SK-N-SH (cell line): ENCODE data around the gene SLC6A11. TPM values are rescaled to one million over a fixed set of nuclear protein-coding genes. Genes with fewer than 3 reads are reported as not detected.

Experiments used
- CTCF ChIA-PET: fragments of 300-600, 350-600 bp; formaldehyde crosslinking; extraction: SDS; loops from one replicate; lab custom pipeline; 2021; lab: Yijun Ruan, JAX
- POLR2A ChIA-PET: fragments of 350-600 bp; sonication (Branson Sonifier 250); formaldehyde crosslinking; extraction: SDS; loops from one replicate; lab custom pipeline; 2020; ENCODE audit warnings: antibody characterized with exemption, inconsistent platforms; lab: Yijun Ruan, JAX
- DNase-seq: peaks from one replicate; pipeline ENCODE4 v3.0.0; 2012
- H2AFZ ChIP-seq: fragments of 200-600 bp; sonication (generic); 2 replicates; pipeline ENCODE4 v1.8.1; 2016; ENCODE audit warnings: antibody characterized with exemption, mild to moderate bottlenecking, low read depth
- H3F3A ChIP-seq: fragments of 200-600 bp; sonication (generic); replicated peaks from 2 replicates; pipeline ENCODE3; 2016; ENCODE audit warnings: antibody characterized with exemption, mild to moderate bottlenecking; ENCODE audit not compliant: insufficient read depth
- H3K27ac ChIP-seq, 2 experiments: fragments of 200-500 bp in 1 of 2; fragments of 200-600 bp in 1 of 2; sonication (Bioruptor generic) in 1 of 2; sonication (generic), shearing (Covaris generic) in 1 of 2; 2 replicates each; pipeline versions ENCODE4 v1.5.1 to v1.6.1; 2014 to 2016; ENCODE audit warnings: low read depth in 2 of 2, inconsistent platforms in 1 of 2, low read length in 1 of 2, mild to moderate bottlenecking in 1 of 2, mixed read lengths in 1 of 2
- H3K27me3 ChIP-seq: fragments of 200-600 bp; sonication (generic), shearing (Covaris generic); 2 replicates; pipeline ENCODE4 v1.6.1; 2016; ENCODE audit warnings: mixed run types; ENCODE audit not compliant: insufficient read depth
- H3K36me3 ChIP-seq, 2 experiments: fragments of 200-500 bp in 1 of 2; fragments of 200-600 bp in 1 of 2; sonication (Bioruptor generic) in 1 of 2; sonication (generic) in 1 of 2; replicated peaks in 1 of 2; 2 replicates each; pipeline versions ENCODE3 to v1.5.1; 2014 to 2016; ENCODE audit warnings: low read length in 1 of 2, mild to moderate bottlenecking in 1 of 2; ENCODE audit not compliant: insufficient read depth in 2 of 2, control insufficient read depth in 1 of 2
- H3K4me1 ChIP-seq, 2 experiments: fragments of 200-500 bp in 1 of 2; fragments of 200-600 bp in 1 of 2; sonication (Bioruptor generic) in 1 of 2; sonication (generic), shearing (Covaris generic) in 1 of 2; 2 replicates each; pipeline versions ENCODE4 v1.5.1 to v1.6.1; 2014 to 2016; ENCODE audit warnings: low read depth in 1 of 2, low read length in 1 of 2, mixed run types in 1 of 2; ENCODE audit not compliant: insufficient read depth in 2 of 2, control insufficient read depth in 1 of 2
- H3K4me2 ChIP-seq: fragments of 200-600 bp; sonication (generic), shearing (Covaris generic); 2 replicates; pipeline ENCODE4 v1.6.1; 2017; ENCODE audit warnings: mixed run types
- H3K4me3 ChIP-seq, 2 experiments: fragments of 200-500 bp in 1 of 2; fragments of 200-600 bp in 1 of 2; sonication (Bioruptor generic) in 1 of 2; sonication (generic), shearing (Covaris generic) in 1 of 2; 2 replicates each; pipeline versions ENCODE4 v1.5.1 to v1.8.1; 2014 to 2016; ENCODE audit warnings: low read depth in 2 of 2, inconsistent platforms in 1 of 2, low read length in 1 of 2, mild to moderate bottlenecking in 1 of 2, mixed read lengths in 1 of 2, moderate library complexity in 1 of 2
- H3K79me2 ChIP-seq: fragments of 200-600 bp; sonication (generic); 2 replicates; pipeline ENCODE4 v1.8.1; 2017; ENCODE audit warnings: mild to moderate bottlenecking; ENCODE audit not compliant: insufficient read depth
- H3K9ac ChIP-seq: fragments of 200-600 bp; sonication (generic); 2 replicates; pipeline ENCODE4 v1.6.1; 2017; ENCODE audit warnings: mixed run types
- H3K9me2 ChIP-seq: fragments of 200-600 bp; sonication (generic); 2 replicates; pipeline ENCODE4 v1.6.1; 2017; ENCODE audit warnings: mixed run types
- H3K9me3 ChIP-seq: fragments of 200-600 bp; sonication (generic); 2 replicates; pipeline ENCODE4 v1.6.1; 2017; ENCODE audit warnings: mixed run types, mild to moderate bottlenecking, moderate library complexity
- H4K20me1 ChIP-seq: fragments of 200-600 bp; sonication (generic); 2 replicates; pipeline ENCODE4 v1.6.1; 2017; ENCODE audit warnings: mild to moderate bottlenecking, mixed run types; ENCODE audit not compliant: insufficient read depth
- EP300 ChIP-seq, 2 experiments: IDR thresholded peaks; 2 replicates each; pipeline versions ENCODE4 v1.4.0 to v1.6.1; 2012; ENCODE audit warnings: borderline replicate concordance in 1 of 2, low read depth in 1 of 2, low read length in 1 of 2
- EZH2phosphoT487 ChIP-seq: fragments of 200-600 bp; sonication (generic); IDR thresholded peaks from 2 replicates; pipeline ENCODE4 v1.6.1; 2017; ENCODE audit warnings: low read depth, mixed run types, mild to moderate bottlenecking, antibody characterized with exemption, moderate library complexity, borderline replicate concordance
- RAD21 ChIP-seq: IDR thresholded peaks from 2 replicates; pipeline ENCODE4 v1.6.1; 2012; ENCODE audit warnings: mild to moderate bottlenecking, low read length
- TAF1 ChIP-seq: IDR thresholded peaks from 2 replicates; pipeline ENCODE4 v1.6.1; 2012; ENCODE audit warnings: low read depth, mild to moderate bottlenecking, low read length, moderate library complexity, borderline replicate concordance
- TCF12 ChIP-seq: IDR thresholded peaks from 2 replicates; pipeline ENCODE4 v1.4.0; 2012
- WGBS: methylation state at CpG from one replicate; pipeline ENCODE4 v1.1.6; 2017; ENCODE audit warnings: low lambda C conversion rate; 5-methylcytosine and 5-hydroxymethylcytosine counted together
- polyA plus RNA-seq, 3 experiments: library from polyadenylated mRNA; depleted of rRNA; stranded (reverse); fragments of >200 nt; gene quantifications; 2 replicates each; pipeline ENCODE4 v1.2.3, GENCODE V29; 2012
- TF ChIP-seq, protein P1 (sequence below): IDR thresholded peaks from 2 replicates; pipeline ENCODE4 v1.4.0; 2012; ENCODE audit warnings: low read depth, borderline replicate concordance
- TF ChIP-seq, protein P2 (sequence below): IDR thresholded peaks from 2 replicates; pipeline ENCODE4; 2012
- TF ChIP-seq, protein P3 (sequence below): fragments of 150-350 bp; IDR thresholded peaks from 2 replicates; pipeline ENCODE4 v1.6.1; 2016; ENCODE audit warnings: mild to moderate bottlenecking, low read depth, low read length

Gene SLC6A11
- polyA plus RNA-seq, 1 of the 3 experiments (the other 2 are of a cell fraction) = 0.03 TPM

DNA sequence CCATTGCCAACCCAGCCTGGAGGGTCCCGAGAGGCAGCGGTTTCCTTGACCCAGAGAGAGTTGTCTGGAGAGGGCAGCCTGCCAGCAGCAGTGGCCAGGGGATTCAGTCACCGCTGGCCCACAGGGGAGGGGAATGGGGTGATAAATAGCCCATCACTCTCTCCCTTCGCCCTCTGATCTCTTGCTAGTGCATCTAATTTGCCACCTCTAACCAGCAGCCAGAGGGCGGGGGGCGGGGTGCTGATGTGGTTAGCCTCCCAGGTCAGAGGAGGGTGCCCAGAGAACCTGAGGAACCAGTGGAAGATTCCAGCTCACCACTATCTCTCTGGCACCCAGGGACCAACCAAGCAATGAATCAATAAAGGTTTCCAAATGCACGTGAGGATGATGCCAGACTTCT is 35.1 kb upstream of the SLC6A11 start:
- no peaks in the 10 kb centered on the region for H3K79me2 ChIP-seq
- H3K9me3 ChIP-seq = no peaks in the 10 kb centered on the region
- H3K27ac ChIP-seq = no peak overlapping the region
- H4K20me1 ChIP-seq = no peaks in the 10 kb centered on the region
- H3K9me2 ChIP-seq = no peaks in the 10 kb centered on the region
- TF ChIP-seq, protein P1, sequence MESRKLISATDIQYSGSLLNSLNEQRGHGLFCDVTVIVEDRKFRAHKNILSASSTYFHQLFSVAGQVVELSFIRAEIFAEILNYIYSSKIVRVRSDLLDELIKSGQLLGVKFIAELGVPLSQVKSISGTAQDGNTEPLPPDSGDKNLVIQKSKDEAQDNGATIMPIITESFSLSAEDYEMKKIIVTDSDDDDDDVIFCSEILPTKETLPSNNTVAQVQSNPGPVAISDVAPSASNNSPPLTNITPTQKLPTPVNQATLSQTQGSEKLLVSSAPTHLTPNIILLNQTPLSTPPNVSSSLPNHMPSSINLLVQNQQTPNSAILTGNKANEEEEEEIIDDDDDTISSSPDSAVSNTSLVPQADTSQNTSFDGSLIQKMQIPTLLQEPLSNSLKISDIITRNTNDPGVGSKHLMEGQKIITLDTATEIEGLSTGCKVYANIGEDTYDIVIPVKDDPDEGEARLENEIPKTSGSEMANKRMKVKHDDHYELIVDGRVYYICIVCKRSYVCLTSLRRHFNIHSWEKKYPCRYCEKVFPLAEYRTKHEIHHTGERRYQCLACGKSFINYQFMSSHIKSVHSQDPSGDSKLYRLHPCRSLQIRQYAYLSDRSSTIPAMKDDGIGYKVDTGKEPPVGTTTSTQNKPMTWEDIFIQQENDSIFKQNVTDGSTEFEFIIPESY = no peak
- no peak for TF ChIP-seq TAF1
- TF ChIP-seq, protein P2, sequence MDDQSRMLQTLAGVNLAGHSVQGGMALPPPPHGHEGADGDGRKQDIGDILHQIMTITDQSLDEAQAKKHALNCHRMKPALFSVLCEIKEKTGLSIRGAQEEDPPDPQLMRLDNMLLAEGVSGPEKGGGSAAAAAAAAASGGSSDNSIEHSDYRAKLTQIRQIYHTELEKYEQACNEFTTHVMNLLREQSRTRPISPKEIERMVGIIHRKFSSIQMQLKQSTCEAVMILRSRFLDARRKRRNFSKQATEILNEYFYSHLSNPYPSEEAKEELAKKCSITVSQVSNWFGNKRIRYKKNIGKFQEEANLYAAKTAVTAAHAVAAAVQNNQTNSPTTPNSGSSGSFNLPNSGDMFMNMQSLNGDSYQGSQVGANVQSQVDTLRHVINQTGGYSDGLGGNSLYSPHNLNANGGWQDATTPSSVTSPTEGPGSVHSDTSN = no peak
- TF ChIP-seq EZH2phosphoT487 = no peak
- CTCF ChIA-PET = interaction anchor here (1.0 to 4.6 kb wide), 2 partner anchors 10 to 23 kb away, joined by 3 to 41 read pairs; no protein-coding TSS in a partner anchor
- WGBS = 35% methylated on average over 5 of the region's 7 CpGs
- no peak for DNase-seq
- no peak overlapping the region for H2AFZ ChIP-seq
- H3K4me2 ChIP-seq = no peak overlapping the region
- H3K36me3 ChIP-seq = no peaks in the 10 kb centered on the region
- no peak overlapping the region for H3K4me3 ChIP-seq
- H3K4me1 ChIP-seq = no peaks in the 10 kb centered on the region
- H3K27me3 ChIP-seq = no peaks in the 10 kb centered on the region
- POLR2A ChIA-PET = no interaction called here
- H3F3A ChIP-seq = no peaks in the 10 kb centered on the region
- no peak overlapping the region for H3K9ac ChIP-seq

DNA sequence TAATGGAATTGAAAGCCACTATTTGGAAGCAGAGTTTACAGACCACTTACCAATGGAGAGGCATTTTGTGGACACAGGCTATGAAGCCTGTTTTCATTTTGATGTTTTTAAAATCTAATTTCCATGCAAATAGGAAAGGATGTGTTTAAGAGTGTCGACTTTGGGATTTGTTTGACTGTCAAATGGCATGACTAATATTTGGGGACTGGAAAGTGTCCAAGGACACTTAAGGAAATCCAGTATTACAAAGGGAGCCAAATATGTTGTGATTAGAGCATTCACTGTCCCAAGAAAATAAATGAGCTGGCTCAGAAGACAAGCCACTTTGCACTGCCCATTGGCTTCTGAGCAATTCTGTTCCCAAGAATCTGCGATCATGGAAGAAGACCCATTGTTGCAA is 34.0 kb upstream of the SLC6A11 start:
- Histone ChIP-seq H3K27me3 (no peaks in the 10 kb centered on the region), H3K4me3 (no peak overlapping the region), H3K36me3 (no peaks in the 10 kb centered on the region), H4K20me1 (no peaks in the 10 kb centered on the region), H3K4me2 (no peak overlapping the region)
- WGBS = 20% methylated on average over 2 of the region's 2 CpGs
- TF ChIP-seq TCF12 (no peak), RAD21 (no peak), TAF1 (no peak), EP300 (IDR thresholded peaks at IDR 0.05; ENCODE audit: borderline replicate concordance in 1 of 2, low read depth in 1 of 2, low read length in 1 of 2) (no peak), EZH2phosphoT487 (no peak)
- TF ChIP-seq, protein P1 = no peak
- TF ChIP-seq, protein P3, sequence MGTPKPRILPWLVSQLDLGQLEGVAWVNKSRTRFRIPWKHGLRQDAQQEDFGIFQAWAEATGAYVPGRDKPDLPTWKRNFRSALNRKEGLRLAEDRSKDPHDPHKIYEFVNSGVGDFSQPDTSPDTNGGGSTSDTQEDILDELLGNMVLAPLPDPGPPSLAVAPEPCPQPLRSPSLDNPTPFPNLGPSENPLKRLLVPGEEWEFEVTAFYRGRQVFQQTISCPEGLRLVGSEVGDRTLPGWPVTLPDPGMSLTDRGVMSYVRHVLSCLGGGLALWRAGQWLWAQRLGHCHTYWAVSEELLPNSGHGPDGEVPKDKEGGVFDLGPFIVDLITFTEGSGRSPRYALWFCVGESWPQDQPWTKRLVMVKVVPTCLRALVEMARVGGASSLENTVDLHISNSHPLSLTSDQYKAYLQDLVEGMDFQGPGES = no peak
- TF ChIP-seq, all 33 proteins: peak for 0
- ChIA-PET POLR2A (no interaction called here), CTCF (interaction anchor here (1.7 to 4.6 kb wide), 2 partner anchors 11 to 44 kb away, joined by 7 to 41 read pairs; no protein-coding TSS in a partner anchor)
- Histone ChIP-seq H3K9ac (no peak overlapping the region), H3K79me2 (no peaks in the 10 kb centered on the region), H3K4me1 (no peaks in the 10 kb centered on the region), H2AFZ (no peak overlapping the region), H3K9me2 (no peaks in the 10 kb centered on the region), H3K27ac (no peak overlapping the region), H3K9me3 (no peaks in the 10 kb centered on the region), H3F3A (no peaks in the 10 kb centered on the region)
- no peak for DNase-seq
